IPS-18c (cell line): ENCODE measurements around the gene AIRE.

ENCODE experiments used
- H3K4me3 ChIP-seq: 2 replicates; pipeline ENCODE4 v1.7.0; 2013; ENCODE audit warnings: low read depth, mild to moderate bottlenecking, low read length, moderate library complexity; ENCODE audit not compliant: insufficient read depth
- H3K9me3 ChIP-seq: one replicate; pipeline ENCODE4 v1.6.1; 2013; ENCODE audit warnings: mild to moderate bottlenecking, low read length, moderate library complexity; ENCODE audit not compliant: control insufficient read depth, insufficient read depth

AIRE gene

GRCh38 chr21:44286716-44287632 lies 1.3 kb downstream of the AIRE start:
- no peak overlapping the region for H3K4me3 ChIP-seq
- no peaks in the 10 kb centered on the region for H3K9me3 ChIP-seq

GRCh38 chr21:44288251-44289110 lies 2.8 kb downstream of the AIRE start:
- no peak overlapping the region for H3K4me3 ChIP-seq
- H3K9me3 ChIP-seq = no peaks in the 10 kb centered on the region

GRCh38 chr21:44289381-44290010 lies 3.8 kb downstream of the AIRE start:
- Histone ChIP-seq H3K4me3 (no peak overlapping the region), H3K9me3 (no peaks in the 10 kb centered on the region)

GRCh38 chr21:44290327-44291077 lies 4.8 kb downstream of the AIRE start:
- H3K9me3 ChIP-seq = no peaks in the 10 kb centered on the region
- no peak overlapping the region for H3K4me3 ChIP-seq

GRCh38 chr21:44291078-44291935 lies 5.6 kb downstream of the AIRE start:
- Histone ChIP-seq H3K9me3 (no peaks in the 10 kb centered on the region), H3K4me3 (no peak overlapping the region)

- no peaks in the 10 kb centered on the region for H3K9me3 ChIP-seq
These were observed 6.5 kb downstream of the AIRE start for GRCh38 chr21:44291936-44292811.

GRCh38 chr21:44292812-44293195 lies 7.1 kb downstream of the AIRE start:
- H3K4me3 ChIP-seq = no peak overlapping the region
- no peaks in the 10 kb centered on the region for H3K9me3 ChIP-seq

More at GRCh38 chr21:44291936-44292811, 6.5 kb downstream of the AIRE start:
- no peak overlapping the region for H3K4me3 ChIP-seq

GRCh38 chr21:44293551-44294231 lies 8.0 kb downstream of the AIRE start:
- Histone ChIP-seq H3K9me3 (no peaks in the 10 kb centered on the region), H3K4me3 (no peak overlapping the region)

- H3K4me3 ChIP-seq = no peak overlapping the region
- H3K9me3 ChIP-seq = no peaks in the 10 kb centered on the region
These were observed 8.9 kb downstream of the AIRE start for GRCh38 chr21:44294391-44295162.

- H3K9me3 ChIP-seq = no peaks in the 10 kb centered on the region
These were observed 9.5 kb downstream of the AIRE start for GRCh38 chr21:44295163-44295573.

GRCh38 chr21:44295646-44296045 lies 10.0 kb downstream of the AIRE start:
- no peak overlapping the region for H3K4me3 ChIP-seq
- H3K9me3 ChIP-seq = no peaks in the 10 kb centered on the region

More at GRCh38 chr21:44295163-44295573, 9.5 kb downstream of the AIRE start:
- H3K4me3 ChIP-seq = no peak overlapping the region

GRCh38 chr21:44296103-44296519 lies 10.4 kb downstream of the AIRE start:
- no peak overlapping the region for H3K4me3 ChIP-seq
- H3K9me3 ChIP-seq = no peaks in the 10 kb centered on the region

GRCh38 chr21:44296916-44297315 lies 11.2 kb downstream of the AIRE start:
- H3K4me3 ChIP-seq = no peak overlapping the region
- no peaks in the 10 kb centered on the region for H3K9me3 ChIP-seq
